Mesothelial cell of epicardium (in vitro differentiated cells): ENCODE results near the gene MOV10. TPM values are rescaled to one million over a fixed set of nuclear protein-coding genes. Genes with fewer than 3 reads are reported as not detected.
A peak's percentile ranks its signal among the peaks of the same experiment; 100 is the strongest.

Experiments
- DNase-seq, 2 experiments: peaks; one replicate each; pipeline ENCODE4 v3.0.0; 2021; ENCODE audit warnings: low spot score in 2 of 2; ENCODE audit not compliant: unreplicated experiment in 2 of 2
- H3K27ac Mint-ChIP-seq: 2 replicates; pipeline ENCODE4 v1.8.0; 2021; ENCODE audit warnings: mixed read lengths
- H3K27me3 Mint-ChIP-seq: 2 replicates; pipeline ENCODE4 v1.8.0; 2021; ENCODE audit warnings: low read depth, mixed read lengths
- H3K36me3 Mint-ChIP-seq: 2 replicates; pipeline ENCODE4 v1.8.0; 2021; ENCODE audit warnings: mixed read lengths
- H3K4me1 Mint-ChIP-seq: 2 replicates; pipeline ENCODE4 v1.8.0; 2021; ENCODE audit warnings: mixed read lengths
- H3K4me3 Mint-ChIP-seq: 2 replicates; pipeline ENCODE4 v1.8.0; 2021; ENCODE audit warnings: mild to moderate bottlenecking, moderate library complexity, mixed read lengths
- H3K9me3 Mint-ChIP-seq: 2 replicates; pipeline ENCODE4 v1.8.0; 2021; ENCODE audit warnings: mixed read lengths
- total RNA-seq: library from RNA; stranded (reverse); gene quantifications from 3 replicates; pipeline ENCODE4 v1.2.1, GENCODE V29; 2021
- TF ChIP-seq, protein P1 (sequence below): fragments of 200-600 bp; sonication (generic); IDR thresholded peaks from one replicate; pipeline ENCODE4 v1.5.0; 2021; ENCODE audit warnings: antibody characterized with exemption; ENCODE audit not compliant: unreplicated experiment

Gene MOV10
- total RNA-seq, 1 donor from 2014 or later: 163 TPM

DNA sequence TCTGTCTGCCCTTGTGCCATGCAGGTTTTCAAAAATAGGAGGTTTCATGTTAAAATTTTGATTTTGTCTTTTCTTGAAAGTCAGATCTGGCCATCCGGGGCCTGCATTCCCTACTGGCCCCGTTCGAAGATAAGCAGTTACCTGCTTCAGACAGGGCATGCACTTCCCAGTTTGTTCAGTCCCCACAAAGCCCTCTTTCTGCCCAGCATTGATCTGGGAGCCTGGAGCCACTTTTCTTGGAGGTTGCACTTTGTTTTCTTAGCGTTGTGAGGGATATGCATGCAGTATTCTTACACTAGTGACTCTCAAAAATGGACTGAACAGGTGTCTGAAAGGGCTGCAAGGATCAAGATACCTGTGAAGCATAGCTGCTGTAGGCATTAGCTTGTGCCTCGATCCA lies 11.5 kb downstream of the MOV10 start:
- peaks cover 24% of the 10 kb centered on the region for H3K4me1 Mint-ChIP-seq
- H3K9me3 Mint-ChIP-seq: no peaks in the 10 kb centered on the region
- peaks cover 17% of the 10 kb centered on the region for H3K36me3 Mint-ChIP-seq
- H3K4me3 Mint-ChIP-seq: no peak overlapping the region
- TF ChIP-seq, protein P1, sequence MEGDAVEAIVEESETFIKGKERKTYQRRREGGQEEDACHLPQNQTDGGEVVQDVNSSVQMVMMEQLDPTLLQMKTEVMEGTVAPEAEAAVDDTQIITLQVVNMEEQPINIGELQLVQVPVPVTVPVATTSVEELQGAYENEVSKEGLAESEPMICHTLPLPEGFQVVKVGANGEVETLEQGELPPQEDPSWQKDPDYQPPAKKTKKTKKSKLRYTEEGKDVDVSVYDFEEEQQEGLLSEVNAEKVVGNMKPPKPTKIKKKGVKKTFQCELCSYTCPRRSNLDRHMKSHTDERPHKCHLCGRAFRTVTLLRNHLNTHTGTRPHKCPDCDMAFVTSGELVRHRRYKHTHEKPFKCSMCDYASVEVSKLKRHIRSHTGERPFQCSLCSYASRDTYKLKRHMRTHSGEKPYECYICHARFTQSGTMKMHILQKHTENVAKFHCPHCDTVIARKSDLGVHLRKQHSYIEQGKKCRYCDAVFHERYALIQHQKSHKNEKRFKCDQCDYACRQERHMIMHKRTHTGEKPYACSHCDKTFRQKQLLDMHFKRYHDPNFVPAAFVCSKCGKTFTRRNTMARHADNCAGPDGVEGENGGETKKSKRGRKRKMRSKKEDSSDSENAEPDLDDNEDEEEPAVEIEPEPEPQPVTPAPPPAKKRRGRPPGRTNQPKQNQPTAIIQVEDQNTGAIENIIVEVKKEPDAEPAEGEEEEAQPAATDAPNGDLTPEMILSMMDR: no peak
- DNase-seq: no peak
- no peaks in the 10 kb centered on the region for H3K27me3 Mint-ChIP-seq
- H3K27ac Mint-ChIP-seq: peak overlapping the region; percentile 21

DNA sequence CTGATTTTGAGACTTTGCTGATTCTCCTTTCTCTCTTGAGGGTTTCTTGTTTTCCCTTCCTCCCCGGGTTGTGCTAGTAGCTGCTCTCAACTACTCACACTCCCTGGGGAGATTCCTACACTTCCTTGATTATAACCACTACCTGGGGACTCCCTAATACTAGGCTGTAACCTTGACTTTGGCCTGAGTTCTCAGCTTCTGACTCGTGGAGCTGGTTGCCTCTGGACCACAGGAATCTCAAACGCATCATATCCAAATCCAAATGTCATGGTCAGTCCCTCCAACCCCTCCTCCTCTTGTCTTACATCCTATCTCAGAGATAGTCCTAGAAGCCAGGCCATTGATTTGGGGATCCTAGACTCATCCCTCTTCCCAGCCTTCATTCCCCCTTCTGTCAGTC lies 12.0 kb downstream of the MOV10 start:
- Mint-ChIP-seq H3K4me3 (no peak overlapping the region), H3K9me3 (no peaks in the 10 kb centered on the region), H3K36me3 (peaks cover 17% of the 10 kb centered on the region), H3K27me3 (no peaks in the 10 kb centered on the region), H3K4me1 (peaks cover 24% of the 10 kb centered on the region), H3K27ac (peak overlapping the region; percentile 65)
- no peak for DNase-seq
- TF ChIP-seq, protein P1: no peak

DNA sequence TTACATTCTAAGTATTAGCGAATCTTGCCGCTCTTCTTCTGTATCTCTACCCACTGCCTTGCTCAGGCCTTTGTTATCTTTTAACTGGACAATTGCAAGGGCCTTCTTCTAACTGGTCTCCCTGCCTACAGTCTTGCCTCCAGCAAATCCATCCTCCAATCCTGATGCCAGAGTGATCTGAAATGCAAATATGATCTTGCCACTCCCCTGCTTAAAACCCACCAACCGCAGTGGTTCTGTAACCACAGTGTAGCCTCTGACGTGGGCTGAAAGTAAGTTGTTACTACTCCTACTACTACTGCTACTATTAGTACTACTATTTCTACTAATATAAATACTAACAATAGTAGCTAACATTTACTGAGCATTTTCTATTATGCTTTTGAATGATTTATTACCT lies 12.4 kb downstream of the MOV10 start:
- no peak for DNase-seq
- Mint-ChIP-seq H3K4me3 (no peak overlapping the region), H3K36me3 (peaks cover 21% of the 10 kb centered on the region), H3K9me3 (no peaks in the 10 kb centered on the region), H3K27me3 (no peaks in the 10 kb centered on the region), H3K4me1 (peaks cover 24% of the 10 kb centered on the region), H3K27ac (peak overlapping the region; percentile 65)
- TF ChIP-seq, protein P1: no peak

DNA sequence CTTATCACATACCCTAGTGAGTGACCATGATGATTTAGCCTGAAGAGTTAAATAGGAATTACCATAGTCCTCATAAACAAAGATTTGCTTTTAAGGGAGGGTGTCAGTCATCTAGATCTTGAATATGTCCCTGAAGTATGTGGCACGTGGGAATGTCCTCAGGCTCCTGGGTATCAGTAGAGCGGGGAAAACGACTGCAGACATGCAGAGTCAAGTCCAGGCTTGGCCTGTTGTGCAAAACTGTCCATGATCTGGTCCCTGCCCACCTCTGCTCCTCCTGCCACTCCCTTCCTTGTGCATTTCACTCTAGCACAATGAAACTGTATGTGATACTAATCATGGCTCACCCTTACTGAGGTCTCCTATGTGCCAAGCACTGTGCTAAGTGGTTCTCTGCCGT lies 12.9 kb downstream of the MOV10 start:
- Mint-ChIP-seq H3K27ac (peak overlapping the region; percentile 76), H3K4me3 (no peak overlapping the region), H3K4me1 (peaks cover 24% of the 10 kb centered on the region), H3K36me3 (peaks cover 25% of the 10 kb centered on the region), H3K27me3 (no peaks in the 10 kb centered on the region), H3K9me3 (no peaks in the 10 kb centered on the region)
- TF ChIP-seq, protein P1: no peak
- DNase-seq: no peak

DNA sequence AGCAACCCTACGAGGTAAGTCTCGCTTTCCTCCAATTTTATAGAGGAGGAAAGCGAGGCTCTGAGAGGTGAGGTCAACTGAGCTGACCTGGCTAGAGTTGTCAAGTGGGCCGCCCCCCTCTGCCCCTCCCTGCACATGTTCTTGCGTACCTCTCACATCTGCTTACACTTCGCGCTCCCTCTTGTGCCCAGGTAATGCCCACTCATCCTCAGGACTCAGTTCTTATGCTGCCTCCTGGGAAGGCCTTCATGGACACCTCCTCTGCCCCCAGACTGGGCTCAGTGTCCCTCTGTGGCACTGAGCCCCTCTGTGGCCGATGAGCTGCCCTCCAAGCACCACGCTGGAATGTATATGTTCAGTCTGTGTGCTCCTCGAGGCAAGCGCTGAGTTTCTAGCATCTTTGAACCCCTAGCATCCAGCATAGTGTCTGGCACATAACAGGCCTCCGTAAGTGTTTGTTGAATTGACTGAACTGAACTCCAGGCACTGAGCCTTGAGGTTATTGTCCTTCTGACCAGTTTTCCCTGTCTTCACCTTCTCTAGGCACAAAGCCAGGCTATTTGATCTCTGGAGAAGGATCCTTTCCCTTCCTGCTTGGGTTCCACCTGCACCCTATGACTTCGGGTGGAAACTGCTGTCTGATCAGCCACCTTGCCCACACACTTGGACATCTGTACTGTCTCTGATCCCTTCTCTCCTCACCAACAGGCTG lies 13.5 kb downstream of the MOV10 start:
- peak overlapping the region; percentile 76 for H3K27ac Mint-ChIP-seq

More for the DNA sequence above, 13.5 kb downstream of the MOV10 start:
- Mint-ChIP-seq H3K4me3 (peak overlapping the region; percentile 2), H3K36me3 (peaks cover 28% of the 10 kb centered on the region), H3K9me3 (no peaks in the 10 kb centered on the region), H3K27me3 (no peaks in the 10 kb centered on the region), H3K4me1 (peaks cover 24% of the 10 kb centered on the region)
- no peak for DNase-seq
- TF ChIP-seq, protein P1: no peak
